GM04504 (cell line): ENCODE results near the gene NPIPB12.
"Not testable (repeated sequence)": the region's sequence is repeated elsewhere in the genome, so short reads cannot be mapped to it uniquely, and the experiment has no call there.

Experiments
- DNase-seq: peaks from one replicate; pipeline ENCODE4 v3.0.0-alpha.2; 2012; ENCODE audit warnings: low read depth

NPIPB12 gene

GRCh38 chr16:29506308-29506707, at the start of gene NPIPB12:
NPIPB12 (minus strand) TSS chr16:29506408.
- DNase-seq: not testable (repeated sequence)

DNA sequence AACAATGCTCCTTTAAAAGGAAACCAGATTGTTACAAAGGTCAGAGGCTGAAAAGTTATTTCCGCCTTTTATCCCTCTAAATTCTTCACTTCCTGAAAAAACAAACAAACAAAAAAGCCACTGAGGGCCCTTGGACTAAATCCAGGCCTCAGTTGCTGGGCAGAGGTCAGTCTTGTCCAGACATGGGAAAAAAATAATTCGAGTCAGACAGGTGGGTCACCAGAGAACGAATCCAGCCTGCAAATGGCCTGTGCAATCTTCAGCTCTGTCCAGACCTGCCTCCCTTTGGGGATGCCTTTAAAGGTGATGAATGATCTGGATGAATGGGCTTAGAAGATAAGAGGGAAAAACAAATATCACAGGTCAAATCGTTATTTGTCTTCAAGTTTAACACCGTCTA, 15.3 kb upstream of the NPIPB12 start:
- DNase-seq: not testable (repeated sequence)

DNA sequence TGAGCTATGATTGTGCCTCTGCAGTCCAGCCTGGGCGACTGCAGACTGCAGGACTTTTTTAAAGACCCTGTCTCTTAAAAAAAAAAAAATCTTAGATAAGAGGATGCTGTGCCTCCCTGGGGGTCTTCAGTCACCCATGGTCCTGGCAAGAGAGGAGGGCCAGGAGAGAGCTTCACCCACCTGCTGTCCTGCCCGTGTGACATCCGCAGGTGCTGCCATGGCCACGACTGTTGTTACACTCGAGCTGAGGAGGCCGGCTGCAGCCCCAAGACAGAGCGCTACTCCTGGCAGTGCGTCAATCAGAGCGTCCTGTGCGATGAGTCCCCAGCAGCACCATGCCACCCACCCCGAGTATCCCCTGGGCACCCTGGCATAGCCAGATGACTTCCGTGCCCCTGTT, 23.9 kb downstream of the NPIPB12 start:
- not testable (repeated sequence) for DNase-seq

DNA sequence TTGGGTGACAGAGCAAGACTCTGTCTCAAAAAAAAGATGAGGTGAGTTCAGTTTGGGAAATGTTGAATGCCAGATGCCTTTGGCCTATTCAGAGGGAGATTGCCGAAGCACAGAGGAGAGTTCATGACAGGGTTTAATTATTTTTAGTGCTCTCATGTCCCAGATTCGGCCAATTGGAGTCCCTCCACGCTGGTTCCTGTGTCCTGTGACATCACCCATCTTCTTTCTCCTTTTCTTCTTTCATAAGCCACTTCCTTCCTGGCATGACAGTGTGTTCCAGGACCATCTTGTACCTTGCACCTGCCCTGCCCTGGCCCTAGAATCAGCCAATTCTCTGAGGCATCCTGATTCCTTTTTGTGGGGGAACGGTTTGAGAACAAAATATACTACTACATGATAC, 34.1 kb downstream of the NPIPB12 start:
- DNase-seq: not testable (repeated sequence)

DNA sequence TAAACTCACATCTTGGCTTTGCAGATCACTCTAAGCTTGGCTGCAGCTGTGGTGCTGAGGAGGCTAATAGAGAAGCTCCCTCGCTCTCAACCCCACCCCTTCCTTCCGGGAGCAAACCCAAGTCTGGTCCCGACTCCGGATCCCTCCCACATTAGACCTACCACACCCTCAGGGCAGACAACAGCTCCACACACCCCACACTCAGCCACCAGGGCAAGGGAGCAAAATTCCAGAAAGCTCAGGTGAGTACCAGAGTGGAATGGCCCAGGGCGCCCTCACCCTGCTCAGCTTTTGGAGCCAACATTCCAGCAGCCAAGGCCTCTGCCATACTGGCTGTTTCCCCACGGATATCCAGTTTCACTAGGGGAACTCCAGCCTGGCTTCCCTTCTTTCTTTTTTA, 36.5 kb downstream of the NPIPB12 start:
- not testable (repeated sequence) for DNase-seq

GRCh38 chr16:29467654-29468366, 38.4 kb downstream of the NPIPB12 start:
- not testable (repeated sequence) for DNase-seq

DNA sequence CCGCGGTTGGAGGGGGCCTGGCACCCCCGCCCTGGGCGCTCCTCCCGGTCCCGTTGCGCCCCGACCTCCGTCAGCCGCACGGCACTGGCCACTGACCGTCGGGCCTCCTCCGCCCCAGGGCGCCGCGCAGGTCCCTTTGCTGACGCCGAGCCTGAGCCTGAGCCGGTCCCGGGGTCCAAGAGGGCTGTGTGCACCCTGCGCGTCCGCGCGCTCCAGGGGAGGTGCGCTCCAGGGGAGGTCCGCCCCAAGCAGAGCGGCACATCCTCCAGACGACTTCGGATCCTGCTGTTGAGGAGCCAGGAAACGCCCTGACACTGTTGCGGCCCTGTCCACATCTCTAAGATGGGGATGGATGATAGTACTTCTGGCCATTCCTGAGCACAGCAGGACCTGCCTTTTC, 39.3 kb downstream of the NPIPB12 start:
- DNase-seq: not testable (repeated sequence)

DNA sequence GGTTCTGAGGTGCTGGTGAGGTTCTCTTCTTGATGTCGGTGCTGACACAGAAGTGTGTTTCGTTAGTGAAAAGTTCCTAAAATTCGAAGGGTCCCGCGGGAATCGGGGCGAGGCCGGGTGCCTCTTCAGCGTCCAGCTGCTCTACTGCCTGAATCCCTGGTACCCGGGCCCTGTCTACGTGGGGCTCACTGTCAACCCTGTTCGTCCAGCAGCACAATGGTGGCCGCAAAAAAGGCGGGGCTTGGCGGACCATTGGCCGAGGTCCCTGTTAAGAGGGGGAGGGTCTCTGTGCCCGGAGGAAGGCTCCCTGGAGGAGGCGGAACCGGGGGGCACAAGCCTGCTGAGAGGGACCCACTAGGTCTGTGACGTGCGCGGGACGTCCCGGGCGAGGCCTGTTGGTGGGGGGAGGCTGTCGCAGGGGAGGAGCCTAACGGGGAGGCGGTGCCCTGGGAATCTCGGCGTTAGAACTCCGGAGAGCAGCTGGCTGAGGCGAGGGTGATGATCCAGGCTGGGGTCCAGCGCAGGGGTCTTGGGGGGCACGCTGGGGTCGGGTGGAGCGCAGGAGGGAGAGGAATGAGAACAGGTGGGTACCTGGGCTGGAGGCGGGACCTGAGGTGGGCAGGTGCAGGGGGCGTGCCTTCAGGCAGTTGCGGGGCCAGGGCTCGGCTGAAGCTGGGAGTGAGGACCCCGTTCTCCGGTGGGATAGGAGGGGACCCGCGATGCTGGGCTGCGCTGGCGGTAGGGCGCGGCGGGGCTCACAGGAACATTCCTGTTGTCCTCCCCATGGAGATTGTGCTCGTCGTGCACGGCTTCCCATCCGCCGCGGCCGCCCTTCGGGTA, 40.0 kb downstream of the NPIPB12 start:
- not testable (repeated sequence) for DNase-seq

GRCh38 chr16:29460647-29461030, 45.6 kb downstream of the NPIPB12 start:
- DNase-seq: not testable (repeated sequence)

DNA sequence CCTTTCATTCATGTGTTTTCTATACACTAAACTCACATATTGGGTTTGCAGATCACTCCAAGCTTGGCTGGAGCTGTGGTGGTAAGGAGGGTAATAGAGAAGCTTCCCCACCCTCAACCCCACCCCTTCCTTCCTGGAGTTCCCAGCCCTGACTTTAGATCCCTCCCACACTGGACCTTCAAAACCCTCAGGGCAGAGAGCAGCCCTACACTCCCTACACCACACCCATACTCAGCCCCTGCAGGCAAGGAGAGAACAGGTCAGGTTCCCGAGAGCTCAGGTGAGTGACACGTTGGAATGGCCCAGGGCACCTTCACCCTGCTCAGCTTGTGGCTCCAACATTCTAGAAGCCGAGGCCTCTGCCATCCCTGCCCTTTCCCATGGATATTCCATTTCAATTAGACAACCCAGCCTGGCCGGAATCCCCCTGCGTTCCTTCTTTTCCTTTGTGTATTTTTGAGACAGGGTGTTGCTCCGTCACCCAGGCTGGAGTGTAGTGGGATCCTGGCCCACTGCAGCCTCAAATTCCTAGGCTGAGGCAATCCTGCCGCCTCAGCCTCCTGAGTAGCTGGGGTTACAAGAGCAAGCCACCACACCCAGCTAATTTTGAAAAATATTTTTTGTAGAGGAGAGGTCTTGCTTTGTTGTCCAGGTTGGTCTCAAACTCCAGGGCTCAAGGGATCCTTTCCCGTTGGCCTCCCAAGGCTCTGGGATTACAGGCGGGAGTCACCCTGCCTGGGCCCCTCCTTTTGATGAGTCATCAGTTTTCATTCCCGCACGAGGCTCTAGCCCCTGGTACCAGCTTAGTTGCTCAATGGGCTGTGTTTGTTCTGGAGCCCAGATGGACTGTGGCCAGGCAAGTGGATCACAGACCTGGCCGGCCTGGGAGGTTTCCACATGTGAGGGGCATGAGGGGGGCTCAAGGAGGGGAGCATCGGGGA, 46.2 kb downstream of the NPIPB12 start, which contains the start of gene SULT1A4:
TSS of gene SULT1A4 (plus strand) at position 208 of the 941 bp plus-strand sequence. CDS start 1,473 bp downstream, outside the sequence.
- not testable (repeated sequence) for DNase-seq

DNA sequence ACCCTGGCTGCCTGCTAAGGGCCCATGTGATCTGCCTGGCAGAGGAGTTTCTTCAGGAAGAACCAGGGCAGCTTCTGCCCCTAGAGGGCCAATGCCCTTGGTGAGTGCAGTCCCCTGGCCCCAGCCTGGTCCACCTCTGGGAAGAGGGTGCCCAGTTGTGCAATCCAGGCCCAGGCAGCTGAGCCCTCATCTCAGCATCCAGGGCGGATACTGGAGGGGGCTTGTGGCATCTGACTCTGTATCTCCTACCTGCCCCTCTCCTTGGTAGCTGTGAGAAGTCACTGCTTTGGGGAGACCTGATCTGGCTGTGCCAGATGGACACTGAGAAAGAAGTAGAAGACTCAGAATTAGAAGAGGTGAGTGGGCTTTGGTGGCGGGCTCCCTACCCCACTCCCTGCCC, 48.5 kb downstream of the NPIPB12 start:
- not testable (repeated sequence) for DNase-seq

DNA sequence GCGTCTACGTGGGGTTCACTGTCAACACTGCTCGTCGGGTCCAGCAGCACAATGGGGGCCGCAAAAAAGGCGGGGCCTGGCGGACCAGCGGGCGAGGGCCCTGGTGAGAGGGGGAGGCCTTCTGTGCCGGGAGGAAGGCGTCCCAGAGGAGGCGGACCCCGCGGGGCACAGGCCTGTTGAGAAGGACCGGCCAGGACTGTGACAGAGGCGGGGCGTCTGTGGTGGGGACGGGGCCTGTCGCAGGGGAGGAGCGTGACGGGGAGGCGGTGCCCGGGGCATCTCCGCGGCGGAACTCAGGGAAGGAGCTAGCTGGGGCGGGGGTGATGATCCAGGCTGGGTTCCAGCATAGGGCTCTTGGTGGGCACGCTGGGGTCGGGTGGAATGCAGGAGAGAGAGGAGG, 51.4 kb downstream of the NPIPB12 start:
- not testable (repeated sequence) for DNase-seq

DNA sequence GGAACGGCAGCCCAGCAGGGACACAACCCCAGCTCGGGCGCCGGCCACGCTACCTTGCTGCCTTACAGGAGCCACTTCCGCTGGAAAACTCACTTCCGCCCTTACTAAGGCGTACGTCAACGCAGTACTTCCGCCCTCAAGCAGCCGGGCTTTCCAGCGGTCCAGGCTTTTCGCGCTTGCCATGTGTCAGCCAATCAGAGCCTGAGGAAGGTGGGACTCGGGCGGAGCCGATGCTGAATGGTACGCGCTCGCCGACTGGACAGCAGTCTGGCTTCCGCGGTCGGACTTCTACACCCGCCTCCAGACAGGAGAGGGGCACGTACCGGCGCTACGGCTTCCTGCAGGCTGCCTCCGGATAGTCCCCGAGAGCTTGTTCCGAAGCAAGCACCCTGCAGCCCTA, 51.9 kb downstream of the NPIPB12 start, which contains the start of the genes BOLA2 and SLX1B:
TSS of gene BOLA2 (minus strand) at position 83 of the 400 bp plus-strand sequence. CDS start 98 bp downstream, outside the sequence.
TSS of gene SLX1B (plus strand) at position 265 of the 400 bp plus-strand sequence.
- DNase-seq: not testable (repeated sequence)

- DNase-seq: not testable (repeated sequence)
These were observed 52.5 kb downstream of the NPIPB12 start for GRCh38 chr16:29453754-29454153.
